Tibial nerve (tissue), 4 donors: Measurements from ENCODE around the gene TENM4. TPM values are rescaled to one million over a fixed set of nuclear protein-coding genes. Genes with fewer than 3 reads are reported as not detected.

Source experiments
- DNase-seq, 2 donors: peaks; one replicate each; pipeline ENCODE4 v3.0.0-alpha.2; 2019; ENCODE audit warnings: low spot score in 2 of 2
- H3K27ac ChIP-seq, 4 donors: fragments of 200-600 bp; sonication (generic) in 3 of 4; one replicate each; pipeline ENCODE4 v1.5.1; 2017 to 2019; ENCODE audit warnings: mild to moderate bottlenecking in 1 of 4
- H3K27me3 ChIP-seq, 2 donors: fragments of 200-600 bp; sonication (generic) in 1 of 2; one replicate each; pipeline versions ENCODE4 v1.5.1 to v1.6.0; 2017 to 2019
- H3K36me3 ChIP-seq, 3 donors: fragments of 200-600 bp; sonication (generic); one replicate each; pipeline ENCODE4 v1.5.1; 2018 to 2019
- H3K4me1 ChIP-seq, 4 donors: fragments of 200-600 bp; sonication (generic) in 3 of 4; one replicate each; pipeline ENCODE4 v1.5.1; 2017 to 2019
- H3K4me3 ChIP-seq, 4 donors: fragments of 200-600 bp; sonication (generic) in 3 of 4; one replicate each; pipeline ENCODE4 v1.5.1; 2017 to 2019; ENCODE audit warnings: mild to moderate bottlenecking in 1 of 4, moderate library complexity in 1 of 4
- H3K9me3 ChIP-seq, 4 donors: fragments of 200-600 bp; sonication (generic) in 3 of 4; one replicate each; pipeline ENCODE4 v1.5.1; 2017 to 2019
- EP300 ChIP-seq, 2 donors: sonication (generic); formaldehyde crosslinking; IDR thresholded peaks; one replicate each; pipeline ENCODE4 v1.6.1; 2017; ENCODE audit warnings: antibody characterized with exemption in 2 of 2, mild to moderate bottlenecking in 1 of 2
- POLR2A ChIP-seq, 2 donors: fragments of 450-650 bp; IDR thresholded peaks; one replicate each; pipeline ENCODE4 v1.6.1; 2017; ENCODE audit warnings: antibody characterized with exemption in 2 of 2, mild to moderate bottlenecking in 2 of 2, moderate library complexity in 2 of 2
- WGBS, 2 donors: methylation state at CpG; one replicate each; pipeline ENCODE4 v1.1.5; 2018; 5-methylcytosine and 5-hydroxymethylcytosine counted together
- total RNA-seq, 4 donors: library from RNA; depleted of rRNA; stranded (reverse); fragments of >200 nt; gene quantifications; one replicate each; pipeline ENCODE4 v1.1.0, GENCODE V29; 2016
- TF ChIP-seq, protein P1 (sequence below), 5 experiments: fragments of 200-600 bp in 3 of 5; fragments of 450-650 bp in 2 of 5; sonication (generic) in 3 of 5; IDR thresholded peaks; one replicate each; pipeline ENCODE4 v1.5.1; 2016 to 2019; ENCODE audit warnings: antibody characterized with exemption in 5 of 5, mild to moderate bottlenecking in 3 of 5, moderate library complexity in 2 of 5

TENM4 gene
- total RNA-seq, 4 donors from 2014 or later, result 15.3 to 36.3 (median 19.6) TPM

DNA sequence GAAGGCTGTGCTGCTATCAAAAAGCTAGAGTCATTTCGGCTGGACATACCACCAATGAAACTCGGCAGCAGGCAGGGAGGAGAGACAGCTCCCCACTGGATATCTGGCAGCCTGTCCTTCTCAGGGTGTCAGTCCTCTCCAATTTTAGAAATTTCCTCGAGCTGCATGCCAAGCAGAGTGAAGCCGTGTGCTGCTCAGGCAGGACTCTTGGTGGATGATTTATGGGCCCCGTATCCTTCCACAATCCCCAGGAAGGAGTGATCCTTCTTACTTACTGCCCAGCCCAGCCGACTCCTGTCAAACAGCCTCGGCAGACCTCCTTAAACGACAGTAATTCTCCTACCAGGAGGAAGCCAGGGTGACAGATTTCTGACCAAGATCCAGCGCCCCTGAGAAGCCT lies 410.4 kb downstream of the TENM4 start:
- peaks cover 0 to 7% of the 10 kb centered on the region in 2 donors for H3K27me3 ChIP-seq
- TF ChIP-seq EP300 (IDR thresholded peaks at IDR 0.05) (no peak), POLR2A (IDR thresholded peaks at IDR 0.05) (no peak)
- TF ChIP-seq, protein P1, sequence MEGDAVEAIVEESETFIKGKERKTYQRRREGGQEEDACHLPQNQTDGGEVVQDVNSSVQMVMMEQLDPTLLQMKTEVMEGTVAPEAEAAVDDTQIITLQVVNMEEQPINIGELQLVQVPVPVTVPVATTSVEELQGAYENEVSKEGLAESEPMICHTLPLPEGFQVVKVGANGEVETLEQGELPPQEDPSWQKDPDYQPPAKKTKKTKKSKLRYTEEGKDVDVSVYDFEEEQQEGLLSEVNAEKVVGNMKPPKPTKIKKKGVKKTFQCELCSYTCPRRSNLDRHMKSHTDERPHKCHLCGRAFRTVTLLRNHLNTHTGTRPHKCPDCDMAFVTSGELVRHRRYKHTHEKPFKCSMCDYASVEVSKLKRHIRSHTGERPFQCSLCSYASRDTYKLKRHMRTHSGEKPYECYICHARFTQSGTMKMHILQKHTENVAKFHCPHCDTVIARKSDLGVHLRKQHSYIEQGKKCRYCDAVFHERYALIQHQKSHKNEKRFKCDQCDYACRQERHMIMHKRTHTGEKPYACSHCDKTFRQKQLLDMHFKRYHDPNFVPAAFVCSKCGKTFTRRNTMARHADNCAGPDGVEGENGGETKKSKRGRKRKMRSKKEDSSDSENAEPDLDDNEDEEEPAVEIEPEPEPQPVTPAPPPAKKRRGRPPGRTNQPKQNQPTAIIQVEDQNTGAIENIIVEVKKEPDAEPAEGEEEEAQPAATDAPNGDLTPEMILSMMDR (IDR thresholded peaks at IDR 0.05), result no peak

DNA sequence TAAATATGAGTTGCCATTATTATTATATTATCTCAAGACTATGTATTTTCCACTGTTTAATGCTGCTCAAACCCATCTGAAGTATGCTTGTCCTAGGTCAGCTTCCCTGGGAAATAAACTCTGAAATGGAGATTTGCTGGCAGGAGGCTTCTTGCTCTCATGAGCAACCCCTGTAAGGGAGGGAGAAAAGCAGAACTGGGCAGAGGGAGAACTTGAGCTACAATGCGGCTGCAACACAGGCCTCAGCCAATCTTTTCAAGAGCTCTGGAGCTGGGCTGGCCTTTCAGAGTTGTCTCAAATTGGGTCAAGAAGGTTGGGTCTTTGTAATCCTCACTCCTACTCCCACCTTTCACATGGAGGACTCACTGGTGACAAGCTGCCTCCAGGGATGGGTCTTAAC lies 412.6 kb downstream of the TENM4 start:
- no peaks in the 10 kb centered on the region for H3K9me3 ChIP-seq
- no peak for DNase-seq
- H3K4me3 ChIP-seq, result no peak overlapping the region
- no peaks in the 10 kb centered on the region for H3K36me3 ChIP-seq
- TF ChIP-seq, protein P1 (IDR thresholded peaks at IDR 0.05), result no peak
- TF ChIP-seq EP300 (IDR thresholded peaks at IDR 0.05) (no peak), POLR2A (IDR thresholded peaks at IDR 0.05) (no peak)
- WGBS, 2 donors, result 63 to 89% methylated on average over 1 of the region's 1 CpG
- peaks cover 0 to 3% (median 0%) of the 10 kb centered on the region in 4 donors for H3K4me1 ChIP-seq
- peaks cover 0 to 11% of the 10 kb centered on the region in 2 donors for H3K27me3 ChIP-seq
- H3K27ac ChIP-seq, result no peak overlapping the region

More for the DNA sequence above, 410.4 kb downstream of the TENM4 start:
- no peak for DNase-seq
- WGBS, 2 donors, result 44 to 46% methylated on average over 9 of the region's 9 CpGs
- Histone ChIP-seq H3K27ac (no peak overlapping the region), H3K36me3 (no peaks in the 10 kb centered on the region), H3K9me3 (no peaks in the 10 kb centered on the region), H3K4me1 (peaks cover 0 to 3% (median 0%) of the 10 kb centered on the region in 4 donors), H3K4me3 (no peak overlapping the region)

DNA sequence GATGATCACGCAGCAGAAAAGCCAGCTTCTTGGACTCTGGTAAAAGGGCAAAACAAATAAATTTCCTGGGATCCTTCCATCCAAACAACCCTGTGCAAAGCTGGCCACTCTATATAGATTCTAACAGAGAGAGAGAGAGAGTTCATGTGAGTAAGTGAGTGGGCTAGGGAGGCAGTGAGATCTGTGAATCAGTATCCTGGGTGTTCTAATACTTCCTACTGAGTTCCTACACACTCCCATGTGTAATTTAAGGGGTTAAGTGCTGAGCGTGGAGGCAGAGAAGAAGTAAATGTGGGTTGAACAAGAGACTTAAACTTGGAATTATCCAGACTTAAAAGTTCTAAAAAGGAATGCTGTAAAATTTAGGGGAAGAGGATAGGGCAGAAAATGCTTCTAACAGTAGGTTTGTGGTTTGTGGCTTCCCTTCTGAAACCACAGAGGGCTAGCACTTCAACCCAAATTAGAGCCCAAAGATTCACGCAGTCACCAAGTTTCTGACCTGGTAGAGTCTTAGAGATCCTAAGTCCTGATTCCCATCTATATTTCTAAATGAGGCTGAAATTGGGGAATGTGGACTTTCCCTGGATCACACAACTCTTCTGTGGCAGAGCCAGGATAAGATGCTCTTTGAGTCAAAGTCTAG lies 413.9 kb downstream of the TENM4 start:
- Histone ChIP-seq H3K9me3 (no peaks in the 10 kb centered on the region), H3K4me1 (peaks cover 0 to 3% (median 0%) of the 10 kb centered on the region in 4 donors), H3K36me3 (no peaks in the 10 kb centered on the region), H3K27ac (no peak overlapping the region), H3K27me3 (peaks cover 0 to 11% of the 10 kb centered on the region in 2 donors), H3K4me3 (no peak overlapping the region)
- DNase-seq, result no peak
- TF ChIP-seq POLR2A (IDR thresholded peaks at IDR 0.05), result no peak
- TF ChIP-seq EP300 (IDR thresholded peaks at IDR 0.05), result no peak
- TF ChIP-seq, protein P1 (IDR thresholded peaks at IDR 0.05), result no peak
- 44 to 52% methylated on average over 3 of the region's 3 CpGs for WGBS, 2 donors

DNA sequence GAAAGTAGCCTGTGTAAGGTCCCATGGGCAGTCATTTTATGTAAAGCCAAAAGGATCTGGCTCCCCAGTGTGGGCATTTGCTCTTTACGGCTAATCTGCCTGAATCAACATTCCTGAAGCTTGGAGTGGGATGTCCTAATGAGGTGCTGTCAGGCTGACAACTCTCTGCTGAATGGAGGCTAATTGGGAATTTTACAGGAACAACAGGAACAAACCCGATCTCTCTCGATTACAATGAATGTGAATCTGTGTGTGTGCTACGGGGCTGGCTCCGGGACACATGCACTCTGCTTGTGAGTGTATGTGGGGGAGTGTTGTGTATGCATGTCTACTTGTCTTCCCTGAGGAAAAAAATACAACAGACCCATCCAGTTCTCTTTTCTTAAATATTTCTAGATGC lies 415.2 kb downstream of the TENM4 start:
- WGBS, 2 donors, result 31 to 33% methylated on average over 5 of the region's 5 CpGs

DNA sequence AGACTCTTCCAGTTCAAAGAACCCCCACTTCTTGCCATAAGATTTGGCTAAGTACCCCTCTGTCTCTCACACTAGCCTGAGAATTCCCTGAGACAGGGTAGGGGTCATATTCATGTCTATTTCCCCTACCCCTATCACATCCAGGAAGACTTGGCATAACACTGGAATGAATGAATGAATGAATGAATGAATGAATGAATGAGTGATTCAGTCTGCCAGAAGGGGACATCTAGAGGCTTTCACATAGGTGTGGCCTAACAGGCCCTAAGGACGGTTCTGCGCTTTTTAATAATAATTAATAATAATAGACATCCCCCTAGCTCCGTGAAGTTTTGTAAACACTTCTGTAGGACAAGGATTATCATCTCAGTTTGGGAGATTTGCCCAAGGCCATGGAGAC lies 415.7 kb downstream of the TENM4 start:
- Histone ChIP-seq H3K27ac (no peak overlapping the region), H3K27me3 (peaks cover 0 to 11% of the 10 kb centered on the region in 2 donors), H3K4me1 (peaks cover 0 to 3% (median 0%) of the 10 kb centered on the region in 4 donors), H3K4me3 (no peak overlapping the region), H3K36me3 (no peaks in the 10 kb centered on the region), H3K9me3 (no peaks in the 10 kb centered on the region)
- no peak for DNase-seq
- TF ChIP-seq, protein P1 (IDR thresholded peaks at IDR 0.05), result no peak
- TF ChIP-seq EP300 (IDR thresholded peaks at IDR 0.05) (no peak), POLR2A (IDR thresholded peaks at IDR 0.05) (no peak)
- 91 to 92% methylated on average over 3 of the region's 3 CpGs for WGBS, 2 donors

More for the DNA sequence above, 415.2 kb downstream of the TENM4 start:
- Histone ChIP-seq H3K9me3 (no peaks in the 10 kb centered on the region), H3K4me3 (no peak overlapping the region), H3K27me3 (peaks cover 0 to 11% of the 10 kb centered on the region in 2 donors), H3K36me3 (no peaks in the 10 kb centered on the region), H3K4me1 (peaks cover 0 to 3% (median 0%) of the 10 kb centered on the region in 4 donors), H3K27ac (no peak overlapping the region)
- no peak for TF ChIP-seq EP300 (IDR thresholded peaks at IDR 0.05)
- DNase-seq, result no peak
